WERI-Rb-1 (cell line): Measurements from ENCODE around the gene IRX3.

Source experiments
- DNase-seq: peaks from one replicate; pipeline ENCODE4 v3.0.0-alpha.2; 2020
- H3K27ac ChIP-seq: fragments of 250-450 bp; sonication (Bioruptor Pico); 2 replicates; pipeline ENCODE4 v1.5.1; 2020; ENCODE audit warnings: mild to moderate bottlenecking, moderate library complexity
- H3K27me3 ChIP-seq: fragments of 250-450 bp; sonication (Bioruptor Pico); 2 replicates; pipeline ENCODE4 v1.5.1; 2021; ENCODE audit warnings: mild to moderate bottlenecking, low read depth, moderate library complexity; ENCODE audit not compliant: insufficient read depth, severe bottlenecking
- H3K36me3 ChIP-seq: fragments of 250-450 bp; sonication (Bioruptor Pico); 2 replicates; pipeline ENCODE4 v1.5.1; 2020; ENCODE audit warnings: mild to moderate bottlenecking, moderate library complexity
- H3K4me3 ChIP-seq: 2 replicates; pipeline ENCODE4 v1.5.1; 2011; ENCODE audit warnings: low read depth, mild to moderate bottlenecking, control low read depth, low read length
- H3K9me3 ChIP-seq: fragments of 250-450 bp; sonication (Bioruptor Pico); 2 replicates; pipeline ENCODE4 v1.5.1; 2021; ENCODE audit warnings: mild to moderate bottlenecking, moderate library complexity; ENCODE audit not compliant: severe bottlenecking
- TF ChIP-seq, protein P1 (sequence below): IDR thresholded peaks from 2 replicates; pipeline ENCODE4 v1.5.1; 2011; ENCODE audit warnings: low read depth, mild to moderate bottlenecking, control low read depth, inconsistent platforms, low read length

The IRX3 gene

DNA sequence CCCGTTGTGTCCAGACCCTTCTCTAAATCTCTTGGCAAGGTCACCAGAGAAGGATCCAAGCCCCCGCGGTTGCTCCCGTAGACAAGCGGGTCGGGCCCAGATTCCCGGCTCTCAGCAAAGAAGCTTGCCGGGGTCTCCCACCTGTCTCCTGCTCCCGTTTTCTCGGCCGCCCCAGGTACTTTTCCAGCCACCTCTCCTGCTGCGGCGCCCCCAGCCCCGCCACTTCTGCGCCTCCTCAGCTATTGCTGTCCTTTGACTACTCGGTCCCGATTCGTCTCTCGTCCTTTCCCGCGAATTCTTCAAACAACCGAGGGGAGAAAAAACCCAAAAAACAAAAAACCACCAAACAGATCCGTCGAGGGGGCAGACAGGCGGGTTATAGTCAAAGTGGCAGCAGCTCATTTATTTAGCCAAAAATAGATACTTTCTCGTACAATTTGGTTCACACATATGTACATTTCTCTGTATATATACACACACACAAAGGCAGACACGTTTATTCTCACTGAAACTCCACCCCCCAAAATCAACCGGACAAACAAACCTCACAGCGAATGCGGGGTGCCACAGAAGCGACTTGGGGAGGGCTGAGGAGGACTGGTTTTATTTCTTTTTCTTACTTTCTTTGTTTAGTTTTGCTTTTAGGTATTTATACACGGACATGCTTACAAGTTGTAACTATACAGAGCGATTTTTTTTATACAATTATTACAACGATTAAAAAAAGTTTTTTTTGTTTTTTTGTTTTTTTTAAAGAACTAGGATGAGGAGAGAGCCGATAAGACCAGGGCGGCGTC, 3.5 kb downstream of the IRX3 start:
- TF ChIP-seq, protein P1, sequence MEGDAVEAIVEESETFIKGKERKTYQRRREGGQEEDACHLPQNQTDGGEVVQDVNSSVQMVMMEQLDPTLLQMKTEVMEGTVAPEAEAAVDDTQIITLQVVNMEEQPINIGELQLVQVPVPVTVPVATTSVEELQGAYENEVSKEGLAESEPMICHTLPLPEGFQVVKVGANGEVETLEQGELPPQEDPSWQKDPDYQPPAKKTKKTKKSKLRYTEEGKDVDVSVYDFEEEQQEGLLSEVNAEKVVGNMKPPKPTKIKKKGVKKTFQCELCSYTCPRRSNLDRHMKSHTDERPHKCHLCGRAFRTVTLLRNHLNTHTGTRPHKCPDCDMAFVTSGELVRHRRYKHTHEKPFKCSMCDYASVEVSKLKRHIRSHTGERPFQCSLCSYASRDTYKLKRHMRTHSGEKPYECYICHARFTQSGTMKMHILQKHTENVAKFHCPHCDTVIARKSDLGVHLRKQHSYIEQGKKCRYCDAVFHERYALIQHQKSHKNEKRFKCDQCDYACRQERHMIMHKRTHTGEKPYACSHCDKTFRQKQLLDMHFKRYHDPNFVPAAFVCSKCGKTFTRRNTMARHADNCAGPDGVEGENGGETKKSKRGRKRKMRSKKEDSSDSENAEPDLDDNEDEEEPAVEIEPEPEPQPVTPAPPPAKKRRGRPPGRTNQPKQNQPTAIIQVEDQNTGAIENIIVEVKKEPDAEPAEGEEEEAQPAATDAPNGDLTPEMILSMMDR: no peak
- peaks cover 28% of the 10 kb centered on the region for H3K27me3 ChIP-seq
- no peaks in the 10 kb centered on the region for H3K36me3 ChIP-seq
- no peak for DNase-seq
- H3K27ac ChIP-seq: no peak overlapping the region
- H3K9me3 ChIP-seq: no peaks in the 10 kb centered on the region
- H3K4me3 ChIP-seq: no peak overlapping the region

GRCh38 chr16:54282202-54282927, 4.2 kb downstream of the IRX3 start:
- H3K27me3 ChIP-seq: peaks cover 20% of the 10 kb centered on the region
- TF ChIP-seq, protein P1: peak; percentile 79
- H3K9me3 ChIP-seq: no peaks in the 10 kb centered on the region
- peak; percentile 69 for DNase-seq
- H3K36me3 ChIP-seq: no peaks in the 10 kb centered on the region
- H3K27ac ChIP-seq: no peak overlapping the region
- peak overlapping the region; percentile 42 for H3K4me3 ChIP-seq

DNA sequence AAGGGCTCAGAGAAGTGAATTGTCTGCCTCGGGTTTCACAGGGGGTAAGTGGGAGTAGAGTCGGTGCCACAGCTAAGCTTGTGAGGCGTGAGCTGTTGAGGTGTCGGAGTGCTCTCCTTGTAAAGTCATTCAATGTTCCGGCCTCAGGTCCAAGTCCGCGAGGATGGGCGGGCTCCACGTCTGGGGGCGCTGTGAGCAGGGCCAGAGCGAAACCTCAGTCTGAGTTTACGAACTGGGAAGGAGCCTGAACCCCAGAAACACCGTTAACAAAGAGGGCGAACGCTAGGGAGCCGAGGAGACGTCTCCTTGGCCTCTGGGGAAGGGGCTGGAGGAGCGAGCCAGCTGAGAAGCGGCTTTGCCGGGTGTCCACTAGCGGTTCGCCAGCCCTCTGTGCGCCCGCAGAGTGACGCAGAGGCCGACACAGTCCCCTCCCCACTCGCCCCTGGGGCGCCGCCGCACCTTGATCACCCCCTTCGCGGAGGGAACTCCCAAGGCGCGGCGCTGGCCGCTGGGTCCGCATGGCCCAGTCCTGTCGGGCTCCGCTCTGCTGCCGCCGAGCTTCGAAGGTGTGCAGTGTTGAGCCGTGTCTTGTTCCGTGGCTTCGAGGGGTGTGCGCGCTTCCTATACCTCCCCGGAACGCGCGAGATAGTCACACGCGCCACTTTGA, 4.9 kb downstream of the IRX3 start:
- Histone ChIP-seq H3K4me3 (peak overlapping the region; percentile 42), H3K27me3 (peaks cover 16% of the 10 kb centered on the region), H3K9me3 (no peaks in the 10 kb centered on the region), H3K27ac (no peak overlapping the region), H3K36me3 (no peaks in the 10 kb centered on the region)
- TF ChIP-seq, protein P1: no peak
- peak; percentile 15 for DNase-seq

GRCh38 chr16:54280751-54281150, 5.8 kb downstream of the IRX3 start:
- Histone ChIP-seq H3K9me3 (no peaks in the 10 kb centered on the region), H3K27me3 (peaks cover 16% of the 10 kb centered on the region), H3K4me3 (no peak overlapping the region), H3K27ac (no peak overlapping the region), H3K36me3 (no peaks in the 10 kb centered on the region)
- TF ChIP-seq, protein P1: no peak
- peak; percentile 10 for DNase-seq

DNA sequence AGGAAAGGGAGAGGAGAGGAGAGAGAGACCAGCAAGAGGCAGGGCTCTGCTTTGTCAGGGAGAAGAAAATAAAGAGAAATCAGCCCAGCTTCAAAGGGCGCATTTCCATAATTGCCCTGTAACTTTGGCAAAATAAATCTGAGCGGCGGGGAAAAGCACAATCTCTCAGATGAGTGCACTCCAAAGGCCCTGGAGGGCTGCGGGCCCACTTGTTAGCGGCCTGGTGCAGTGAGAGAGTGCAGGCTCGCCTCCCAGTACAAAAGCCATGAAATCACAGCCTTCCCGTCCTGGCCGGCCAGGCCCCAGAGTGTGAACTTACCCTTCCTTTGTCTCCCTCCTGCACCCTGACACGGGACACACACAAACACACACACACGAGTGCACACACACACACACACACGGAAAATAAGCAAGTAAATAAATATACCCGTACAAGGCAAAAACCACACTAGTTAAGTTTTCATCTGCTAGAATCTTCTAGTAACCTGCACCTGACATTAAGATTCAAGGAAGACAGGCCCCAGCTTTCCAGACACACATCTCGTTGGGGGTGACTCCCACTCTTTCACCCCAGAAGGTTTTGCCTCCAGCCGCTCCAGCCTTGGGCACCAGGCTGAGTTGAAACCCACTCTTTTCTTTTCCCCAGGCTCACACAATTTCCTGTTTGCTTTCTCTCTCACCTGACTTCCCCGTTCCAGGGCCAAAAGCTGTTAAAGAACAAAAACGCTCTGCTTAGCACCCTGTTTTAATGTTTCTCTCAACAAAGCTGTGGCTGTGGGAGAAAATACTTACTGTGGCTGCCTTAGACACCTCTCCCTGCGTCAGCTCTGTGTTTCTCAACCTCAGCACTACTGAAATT, 8.5 kb downstream of the IRX3 start:
- H3K9me3 ChIP-seq: no peaks in the 10 kb centered on the region
- no peak overlapping the region for H3K4me3 ChIP-seq
- H3K27me3 ChIP-seq: peaks cover 3% of the 10 kb centered on the region
- no peaks in the 10 kb centered on the region for H3K36me3 ChIP-seq
- H3K27ac ChIP-seq: no peak overlapping the region
- TF ChIP-seq, protein P1: no peak
- no peak for DNase-seq
